Measurements from ENCODE around the gene GPBP1.
"Not testable (repeated sequence)": the region's sequence is repeated elsewhere in the genome, so short reads cannot be mapped to it uniquely, and the experiment has no call there.

The GPBP1 gene

GRCh38 chr5:57177479-57178156 is 3.8 kb downstream of the GPBP1 start:
- DNase-seq (ENCODE audit: low spot score) = no peak

GRCh38 chr5:57178238-57178637 is 4.4 kb downstream of the GPBP1 start:
- not testable (repeated sequence) for DNase-seq (ENCODE audit: low spot score)

GRCh38 chr5:57179262-57180200 is 5.7 kb downstream of the GPBP1 start:
- no peak for DNase-seq (ENCODE audit: low spot score)

- DNase-seq (ENCODE audit: low spot score) = no peak
These were observed 7.3 kb downstream of the GPBP1 start for GRCh38 chr5:57181154-57181553.

- DNase-seq (ENCODE audit: low spot score) = no peak
These were observed 10.5 kb downstream of the GPBP1 start for GRCh38 chr5:57184322-57184721.

GRCh38 chr5:57185313-57185712 is 11.5 kb downstream of the GPBP1 start:
- no peak for DNase-seq (ENCODE audit: low spot score)

- DNase-seq (ENCODE audit: low spot score) = no peak
These were observed 12.3 kb downstream of the GPBP1 start for GRCh38 chr5:57186194-57186593.

- DNase-seq (ENCODE audit: low spot score) = not testable (repeated sequence)
These were observed 14.1 kb downstream of the GPBP1 start for GRCh38 chr5:57187977-57188376.

- DNase-seq (ENCODE audit: low spot score) = no peak
These were observed 15.7 kb downstream of the GPBP1 start for GRCh38 chr5:57189515-57189914.

- DNase-seq (ENCODE audit: low spot score) = no peak
These were observed 16.7 kb downstream of the GPBP1 start for GRCh38 chr5:57190593-57190992.

- no peak for DNase-seq (ENCODE audit: low spot score)
These were observed 17.3 kb downstream of the GPBP1 start for GRCh38 chr5:57191163-57191562.

- DNase-seq (ENCODE audit: low spot score) = no peak
These were observed 18.1 kb downstream of the GPBP1 start for GRCh38 chr5:57191986-57192385.

GRCh38 chr5:57192832-57193231 is 19.0 kb downstream of the GPBP1 start:
- DNase-seq (ENCODE audit: low spot score) = not testable (repeated sequence)

- no peak for DNase-seq (ENCODE audit: low spot score)
These were observed 20.0 kb downstream of the GPBP1 start for GRCh38 chr5:57193757-57194413.

GRCh38 chr5:57194653-57195052 is 20.8 kb downstream of the GPBP1 start:
- no peak for DNase-seq (ENCODE audit: low spot score)

GRCh38 chr5:57195060-57195459 is 21.2 kb downstream of the GPBP1 start:
- DNase-seq (ENCODE audit: low spot score) = no peak

- DNase-seq (ENCODE audit: low spot score) = no peak
These were observed 26.0 kb downstream of the GPBP1 start for GRCh38 chr5:57199866-57200265.

GRCh38 chr5:57202811-57203210 is 29.0 kb downstream of the GPBP1 start:
- no peak for DNase-seq (ENCODE audit: low spot score)

- no peak for DNase-seq (ENCODE audit: low spot score)
These were observed 33.3 kb downstream of the GPBP1 start for GRCh38 chr5:57207007-57207653.

- no peak for DNase-seq (ENCODE audit: low spot score)
These were observed 33.8 kb downstream of the GPBP1 start for GRCh38 chr5:57207681-57208080.

GRCh38 chr5:57209316-57210040 is 35.6 kb downstream of the GPBP1 start:
- DNase-seq (ENCODE audit: low spot score) = no peak

- DNase-seq (ENCODE audit: low spot score) = no peak
These were observed 36.8 kb downstream of the GPBP1 start for GRCh38 chr5:57210633-57211032.

All from hepatic stellate cell (primary cell).